Psoas muscle (tissue), 8 donors: ENCODE data around the gene MAN1B1. TPM values are rescaled to one million over a fixed set of nuclear protein-coding genes. Genes with fewer than 3 reads are reported as not detected.

Experiments
- ATAC-seq, 4 donors: fragments of 200-7000 bp; cut with Tn5 transposase; one replicate each; pipeline ENCODE4 v1.9.1; 2020; ENCODE audit warnings: moderate library complexity in 3 of 4, mild to moderate bottlenecking in 2 of 4
- DNase-seq, 2 donors: peaks; one replicate each; pipeline ENCODE4 v3.0.0-alpha.2; 2020
- H3K27ac ChIP-seq: fragments of 200-600 bp; one replicate; pipeline ENCODE4 v1.8.0; 2022
- H3K27me3 ChIP-seq, 3 donors: fragments of 200-600 bp in 1 of 3; one replicate each; pipeline versions ENCODE4 v1.6.1 to v1.8.0; 2013 to 2022; ENCODE audit warnings: low read length in 2 of 3, mild to moderate bottlenecking in 2 of 3, moderate library complexity in 1 of 3; ENCODE audit not compliant: insufficient read depth in 3 of 3
- H3K36me3 ChIP-seq, 2 donors: fragments of 200-600 bp in 1 of 2; one replicate each; pipeline versions ENCODE4 v1.6.1 to v1.8.0; 2013 to 2022; ENCODE audit warnings: low read depth in 1 of 2, mild to moderate bottlenecking in 1 of 2, moderate library complexity in 1 of 2; ENCODE audit not compliant: insufficient read depth in 1 of 2
- H3K4me1 ChIP-seq: fragments of 200-600 bp; one replicate; pipeline ENCODE4 v1.8.0; 2022
- H3K4me3 ChIP-seq: fragments of 200-600 bp; one replicate; pipeline ENCODE4 v1.8.0; 2022; ENCODE audit warnings: mild to moderate bottlenecking
- H3K9me3 ChIP-seq: fragments of 200-600 bp; one replicate; pipeline ENCODE4 v1.8.0; 2022
- WGBS, 3 donors: extraction: QIAGEN DNeasy Blood & Tissue Kit; methylation state at CpG; one replicate each; pipeline versions ENCODE4 v1.1.6 to v1.1.7; 2013; 5-methylcytosine and 5-hydroxymethylcytosine counted together
- intact Hi-C, 2 donors: fragments of 100-400 bp; cut with DNase I; formaldehyde crosslinking; loops; one replicate each; pipeline versions ENCODE4 v1.11.0 to v1.14.2; 2022
- polyA plus RNA-seq, 3 donors: library from polyadenylated mRNA; stranded (reverse); fragments of 200-250 nt; gene quantifications; one replicate each; pipeline ENCODE4 v1.2.3, GENCODE V29; 2013
- total RNA-seq, 4 donors: library from RNA; stranded (reverse); fragmentation: NEBNext Ultra II Directional in 2 of 4; extraction: Animal tissue kit (Norgen Biotek cat#: 25700) in 2 of 4; gene quantifications; one replicate each; pipeline versions ENCODE4 v1.2.1 to v1.2.4, GENCODE V29; 2021 to 2023
- TF ChIP-seq, protein P1 (sequence below): fragments of 200-600 bp; IDR thresholded peaks from one replicate; pipeline ENCODE4 v1.8.0; 2022; ENCODE audit warnings: antibody characterized with exemption
- donor health status: healthy with polysubstance abuse.
- donor health status: DM: no; HTN: no; CAD: no; lungs with moderate emphysema.
- donor health status: Bipolar disorder and iron deficiency.
- donor health status: healthy.
- donor health status: DM: yes; HTN: yes; CAD: no.
- donor health status: DM: no; HTN: no; CAD: no.
- donor health status: DM: no; HTN: no; CAD: no.
- donor health status: DM: yes; HTN: yes; CAD: no.

MAN1B1 gene
- total and polyA plus RNA-seq, 7 donors, result 13.1 to 24.4 (median 14.6) TPM

DNA sequence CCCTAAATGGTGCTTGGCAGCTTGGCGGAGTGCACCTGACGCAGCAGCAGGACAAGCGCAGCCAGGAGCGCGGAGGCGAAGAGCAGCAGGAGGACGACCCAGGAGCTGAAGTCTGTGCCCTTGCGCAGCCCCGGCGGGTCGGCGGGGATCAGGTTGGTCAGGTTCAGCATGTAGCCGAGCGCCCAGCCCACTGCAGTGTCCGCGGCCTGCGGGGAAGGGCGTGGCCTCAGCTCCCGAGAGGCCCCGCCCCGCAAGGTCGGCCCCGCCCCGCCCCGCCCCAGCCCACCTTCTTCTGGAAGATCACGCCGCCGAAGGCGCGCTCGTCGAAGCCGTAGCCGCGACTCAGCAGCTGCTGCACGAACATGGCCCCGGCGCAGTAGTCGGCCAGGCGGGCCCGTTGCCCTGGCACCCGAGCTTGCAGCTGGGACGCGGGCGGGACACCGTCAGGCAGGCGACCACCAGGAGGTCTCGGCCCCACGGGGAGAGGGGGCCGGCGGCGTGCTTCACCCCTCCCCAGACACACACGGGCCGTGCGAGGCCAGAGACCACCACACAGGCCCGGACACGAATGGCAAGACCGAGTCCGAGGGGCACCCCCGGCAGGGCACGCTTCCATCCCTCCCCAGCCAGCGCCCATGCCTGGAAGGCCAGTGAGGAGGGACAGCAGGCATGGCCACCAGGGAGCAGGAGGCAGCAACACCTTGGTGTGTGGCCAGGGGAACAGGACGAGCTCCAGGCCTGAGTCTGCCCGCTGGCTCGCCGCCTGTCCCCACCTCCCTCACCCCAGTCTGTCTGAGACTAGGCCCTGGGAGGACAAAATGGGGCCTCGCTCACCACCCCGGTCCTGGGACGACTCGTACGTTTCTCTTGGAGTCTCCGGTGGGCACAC, 37.9 kb upstream of the MAN1B1 start:
- Histone ChIP-seq H3K9me3 (no peaks in the 10 kb centered on the region), H3K4me1 (peaks cover 27% of the 10 kb centered on the region), H3K4me3 (peak overlapping the region; percentile 30), H3K36me3 (no peaks in the 10 kb centered on the region), H3K27me3 (peaks cover 0 to 78% (median 29%) of the 10 kb centered on the region in 3 donors), H3K27ac (no peak overlapping the region)
- TF ChIP-seq, protein P1, sequence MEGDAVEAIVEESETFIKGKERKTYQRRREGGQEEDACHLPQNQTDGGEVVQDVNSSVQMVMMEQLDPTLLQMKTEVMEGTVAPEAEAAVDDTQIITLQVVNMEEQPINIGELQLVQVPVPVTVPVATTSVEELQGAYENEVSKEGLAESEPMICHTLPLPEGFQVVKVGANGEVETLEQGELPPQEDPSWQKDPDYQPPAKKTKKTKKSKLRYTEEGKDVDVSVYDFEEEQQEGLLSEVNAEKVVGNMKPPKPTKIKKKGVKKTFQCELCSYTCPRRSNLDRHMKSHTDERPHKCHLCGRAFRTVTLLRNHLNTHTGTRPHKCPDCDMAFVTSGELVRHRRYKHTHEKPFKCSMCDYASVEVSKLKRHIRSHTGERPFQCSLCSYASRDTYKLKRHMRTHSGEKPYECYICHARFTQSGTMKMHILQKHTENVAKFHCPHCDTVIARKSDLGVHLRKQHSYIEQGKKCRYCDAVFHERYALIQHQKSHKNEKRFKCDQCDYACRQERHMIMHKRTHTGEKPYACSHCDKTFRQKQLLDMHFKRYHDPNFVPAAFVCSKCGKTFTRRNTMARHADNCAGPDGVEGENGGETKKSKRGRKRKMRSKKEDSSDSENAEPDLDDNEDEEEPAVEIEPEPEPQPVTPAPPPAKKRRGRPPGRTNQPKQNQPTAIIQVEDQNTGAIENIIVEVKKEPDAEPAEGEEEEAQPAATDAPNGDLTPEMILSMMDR, result no peak
- DNase-seq (no peak), ATAC-seq (peak in 2 of 4 donors; percentile 45 to 48)
- WGBS, 3 donors, result 22 to 35% (median 23%) methylated on average over 39 to 72 of the region's 72 CpGs
- intact Hi-C loops, result no loop called here

DNA sequence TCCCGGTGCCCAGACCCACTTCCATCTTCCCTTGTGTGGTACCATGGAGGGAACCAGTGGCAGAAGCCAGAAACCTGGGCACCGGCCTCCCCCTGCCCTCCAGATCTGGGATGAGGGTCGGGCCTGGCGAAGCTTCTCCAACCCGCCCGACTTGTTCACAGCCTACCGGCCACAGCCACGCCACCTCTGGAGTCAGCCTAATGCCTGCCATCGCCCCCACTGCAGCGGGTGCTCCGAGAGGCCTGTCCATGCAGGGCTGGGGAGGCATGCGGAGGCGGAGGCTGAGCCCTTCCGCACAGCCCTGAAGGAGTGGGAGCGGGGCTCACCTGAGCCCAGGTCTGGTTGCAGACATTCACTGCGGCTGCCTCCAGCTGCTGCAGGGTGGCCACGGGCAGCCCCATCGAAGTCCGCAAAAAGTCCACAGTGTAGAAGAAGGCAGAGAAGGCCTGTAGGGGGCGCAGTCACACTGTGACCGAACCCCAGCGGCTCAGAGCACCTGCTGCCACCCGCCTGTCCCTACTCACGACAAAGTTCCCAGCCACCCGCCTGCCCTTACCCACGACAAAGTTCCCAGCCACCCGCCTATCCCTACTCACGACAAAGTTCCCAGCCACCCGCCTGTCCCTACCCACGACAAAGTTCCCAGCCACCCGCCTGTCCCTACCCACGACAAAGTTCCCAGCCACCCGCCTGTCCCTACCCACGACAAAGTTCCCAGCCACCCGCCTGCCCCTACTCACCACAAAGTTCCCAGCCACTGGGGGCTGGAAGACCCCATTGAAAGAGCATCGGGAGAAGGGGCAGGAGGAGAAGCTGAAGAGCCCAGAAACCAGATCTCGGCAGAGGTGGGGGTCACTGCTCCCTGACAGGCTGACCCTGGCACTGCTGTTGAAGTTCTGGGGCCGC, 37.0 kb upstream of the MAN1B1 start:
- H3K4me3 ChIP-seq, result no peak overlapping the region
- H3K9me3 ChIP-seq, result no peaks in the 10 kb centered on the region
- intact Hi-C loops, result no loop called here
- TF ChIP-seq, protein P1, result peak; percentile 32
- peaks cover 25% of the 10 kb centered on the region for H3K4me1 ChIP-seq
- no peaks in the 10 kb centered on the region for H3K36me3 ChIP-seq
- H3K27me3 ChIP-seq, result peaks cover 0 to 78% (median 31%) of the 10 kb centered on the region in 3 donors
- 43 to 49% (median 46%) methylated on average over 38 of the region's 38 CpGs for WGBS, 3 donors
- ATAC-seq (peak in 2 of 4 donors; percentile 36 to 42), DNase-seq (no peak)
- H3K27ac ChIP-seq, result no peak overlapping the region

DNA sequence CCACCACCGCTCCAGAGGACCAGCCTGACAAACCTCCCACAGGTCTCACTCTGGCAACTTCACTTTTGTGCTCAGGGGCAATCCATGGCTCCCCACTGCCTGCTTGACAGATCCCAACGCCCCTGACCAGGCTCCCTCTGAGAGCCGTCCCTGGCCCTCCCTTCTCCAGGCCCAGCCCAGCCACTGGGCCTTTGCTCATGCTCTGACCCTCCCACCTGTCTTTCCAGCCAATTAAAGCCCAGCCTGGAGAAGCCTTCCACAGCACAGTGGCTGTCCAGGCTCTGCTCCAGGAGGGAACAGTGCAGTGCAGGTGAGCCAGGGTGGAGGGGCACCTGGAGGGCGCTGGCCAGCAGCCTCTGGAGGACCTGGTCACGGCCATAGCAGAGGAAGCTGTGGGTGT, 36.2 kb upstream of the MAN1B1 start:
- TF ChIP-seq, protein P1, result no peak
- no peak overlapping the region for H3K4me3 ChIP-seq
- intact Hi-C loops, result no loop called here
- H3K4me1 ChIP-seq, result peaks cover 19% of the 10 kb centered on the region
- peaks cover 0 to 79% (median 33%) of the 10 kb centered on the region in 3 donors for H3K27me3 ChIP-seq
- ATAC-seq, result no peak
- no peaks in the 10 kb centered on the region for H3K36me3 ChIP-seq
- no peak overlapping the region for H3K27ac ChIP-seq
- no peaks in the 10 kb centered on the region for H3K9me3 ChIP-seq
- DNase-seq, result no peak
- WGBS, 3 donors, result 78 to 96% (median 89%) methylated on average over 4 to 5 of the region's 5 CpGs

DNA sequence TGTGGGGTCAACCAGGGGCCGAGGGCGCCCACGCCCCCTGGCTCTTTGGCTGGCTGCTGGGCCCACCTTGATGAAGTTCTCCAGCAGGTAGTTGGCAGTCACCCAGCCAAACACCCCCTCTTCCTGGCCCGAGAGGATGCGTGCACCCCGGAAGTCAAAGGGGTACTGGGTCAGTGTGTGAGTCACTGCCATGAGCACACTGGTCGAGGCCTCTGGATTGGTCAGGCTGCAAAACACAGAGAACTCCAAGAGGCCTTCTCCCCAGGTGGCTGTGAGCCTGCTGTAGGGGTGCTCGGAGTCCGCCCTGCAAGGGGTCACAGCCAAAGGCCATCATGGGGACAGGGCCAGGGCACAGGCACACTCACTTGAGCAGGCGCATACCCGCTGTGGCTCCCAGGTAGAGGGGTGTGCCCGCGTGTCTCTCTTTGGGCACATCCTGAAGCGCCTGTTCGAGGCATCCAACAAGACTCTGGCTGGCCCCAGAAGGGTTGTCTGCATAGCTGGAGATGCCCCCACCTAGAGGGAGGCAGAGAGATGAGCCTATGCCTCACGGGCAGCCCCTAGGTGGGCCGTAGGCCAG, 35.5 kb upstream of the MAN1B1 start:
- DNase-seq (no peak), ATAC-seq (no peak)
- H3K36me3 ChIP-seq, result no peaks in the 10 kb centered on the region
- TF ChIP-seq, protein P1, result no peak
- intact Hi-C loops, result no loop called here
- H3K9me3 ChIP-seq, result no peaks in the 10 kb centered on the region
- H3K4me1 ChIP-seq, result peaks cover 16% of the 10 kb centered on the region
- H3K4me3 ChIP-seq, result no peak overlapping the region
- WGBS, 3 donors, result 92 to 94% (median 92%) methylated on average over 17 of the region's 17 CpGs
- no peak overlapping the region for H3K27ac ChIP-seq
- peaks cover 0 to 81% (median 34%) of the 10 kb centered on the region in 3 donors for H3K27me3 ChIP-seq
